SK-N-SH (cell line): ENCODE results near the gene FBXO31. TPM values are rescaled to one million over a fixed set of nuclear protein-coding genes. Genes with fewer than 3 reads are reported as not detected.

Experiments
- CTCF ChIA-PET: fragments of 300-600, 350-600 bp; formaldehyde crosslinking; extraction: SDS; loops from one replicate; lab custom pipeline; 2021; lab: Yijun Ruan, JAX
- POLR2A ChIA-PET: fragments of 350-600 bp; sonication (Branson Sonifier 250); formaldehyde crosslinking; extraction: SDS; loops from one replicate; lab custom pipeline; 2020; ENCODE audit warnings: antibody characterized with exemption, inconsistent platforms; lab: Yijun Ruan, JAX
- DNase-seq: peaks from one replicate; pipeline ENCODE4 v3.0.0; 2012
- H2AFZ ChIP-seq: fragments of 200-600 bp; sonication (generic); 2 replicates; pipeline ENCODE4 v1.8.1; 2016; ENCODE audit warnings: antibody characterized with exemption, mild to moderate bottlenecking, low read depth
- H3F3A ChIP-seq: fragments of 200-600 bp; sonication (generic); replicated peaks from 2 replicates; pipeline ENCODE3; 2016; ENCODE audit warnings: antibody characterized with exemption, mild to moderate bottlenecking; ENCODE audit not compliant: insufficient read depth
- H3K27ac ChIP-seq, 2 experiments: fragments of 200-500 bp in 1 of 2; fragments of 200-600 bp in 1 of 2; sonication (Bioruptor generic) in 1 of 2; sonication (generic), shearing (Covaris generic) in 1 of 2; 2 replicates each; pipeline versions ENCODE4 v1.5.1 to v1.6.1; 2014 to 2016; ENCODE audit warnings: low read depth in 2 of 2, inconsistent platforms in 1 of 2, low read length in 1 of 2, mild to moderate bottlenecking in 1 of 2, mixed read lengths in 1 of 2
- H3K27me3 ChIP-seq: fragments of 200-600 bp; sonication (generic), shearing (Covaris generic); 2 replicates; pipeline ENCODE4 v1.6.1; 2016; ENCODE audit warnings: mixed run types; ENCODE audit not compliant: insufficient read depth
- H3K36me3 ChIP-seq, 2 experiments: fragments of 200-500 bp in 1 of 2; fragments of 200-600 bp in 1 of 2; sonication (Bioruptor generic) in 1 of 2; sonication (generic) in 1 of 2; replicated peaks in 1 of 2; 2 replicates each; pipeline versions ENCODE3 to v1.5.1; 2014 to 2016; ENCODE audit warnings: low read length in 1 of 2, mild to moderate bottlenecking in 1 of 2; ENCODE audit not compliant: insufficient read depth in 2 of 2, control insufficient read depth in 1 of 2
- H3K4me1 ChIP-seq, 2 experiments: fragments of 200-500 bp in 1 of 2; fragments of 200-600 bp in 1 of 2; sonication (Bioruptor generic) in 1 of 2; sonication (generic), shearing (Covaris generic) in 1 of 2; 2 replicates each; pipeline versions ENCODE4 v1.5.1 to v1.6.1; 2014 to 2016; ENCODE audit warnings: low read depth in 1 of 2, low read length in 1 of 2, mixed run types in 1 of 2; ENCODE audit not compliant: insufficient read depth in 2 of 2, control insufficient read depth in 1 of 2
- H3K4me2 ChIP-seq: fragments of 200-600 bp; sonication (generic), shearing (Covaris generic); 2 replicates; pipeline ENCODE4 v1.6.1; 2017; ENCODE audit warnings: mixed run types
- H3K4me3 ChIP-seq, 2 experiments: fragments of 200-500 bp in 1 of 2; fragments of 200-600 bp in 1 of 2; sonication (Bioruptor generic) in 1 of 2; sonication (generic), shearing (Covaris generic) in 1 of 2; 2 replicates each; pipeline versions ENCODE4 v1.5.1 to v1.8.1; 2014 to 2016; ENCODE audit warnings: low read depth in 2 of 2, inconsistent platforms in 1 of 2, low read length in 1 of 2, mild to moderate bottlenecking in 1 of 2, mixed read lengths in 1 of 2, moderate library complexity in 1 of 2
- H3K79me2 ChIP-seq: fragments of 200-600 bp; sonication (generic); 2 replicates; pipeline ENCODE4 v1.8.1; 2017; ENCODE audit warnings: mild to moderate bottlenecking; ENCODE audit not compliant: insufficient read depth
- H3K9ac ChIP-seq: fragments of 200-600 bp; sonication (generic); 2 replicates; pipeline ENCODE4 v1.6.1; 2017; ENCODE audit warnings: mixed run types
- H3K9me2 ChIP-seq: fragments of 200-600 bp; sonication (generic); 2 replicates; pipeline ENCODE4 v1.6.1; 2017; ENCODE audit warnings: mixed run types
- H3K9me3 ChIP-seq: fragments of 200-600 bp; sonication (generic); 2 replicates; pipeline ENCODE4 v1.6.1; 2017; ENCODE audit warnings: mixed run types, mild to moderate bottlenecking, moderate library complexity
- H4K20me1 ChIP-seq: fragments of 200-600 bp; sonication (generic); 2 replicates; pipeline ENCODE4 v1.6.1; 2017; ENCODE audit warnings: mild to moderate bottlenecking, mixed run types; ENCODE audit not compliant: insufficient read depth
- EZH2phosphoT487 ChIP-seq: fragments of 200-600 bp; sonication (generic); IDR thresholded peaks from 2 replicates; pipeline ENCODE4 v1.6.1; 2017; ENCODE audit warnings: low read depth, mixed run types, mild to moderate bottlenecking, antibody characterized with exemption, moderate library complexity, borderline replicate concordance
- FOSL2 ChIP-seq: IDR thresholded peaks from 2 replicates; pipeline ENCODE4 v1.4.0; 2012; ENCODE audit warnings: low read depth, mild to moderate bottlenecking, moderate library complexity, borderline replicate concordance
- FOXJ3 ChIP-seq: sonication (generic); formaldehyde crosslinking; IDR thresholded peaks from 2 replicates; pipeline ENCODE4 v1.5.1; 2020; ENCODE audit warnings: mild to moderate bottlenecking, missing genetic modification reagents
- FOXM1 ChIP-seq: IDR thresholded peaks from 2 replicates; pipeline ENCODE4 v1.4.0; 2012; ENCODE audit warnings: low read depth, mild to moderate bottlenecking
- GABPA ChIP-seq: IDR thresholded peaks from 2 replicates; pipeline ENCODE4 v1.4.0; 2012; ENCODE audit warnings: low read depth, mild to moderate bottlenecking
- NRF1 ChIP-seq: IDR thresholded peaks from 2 replicates; pipeline ENCODE4 v1.6.1; 2012; ENCODE audit warnings: low read depth, mild to moderate bottlenecking, low read length
- POLR2AphosphoS5 ChIP-seq: IDR thresholded peaks from 2 replicates; pipeline ENCODE4 v1.6.1; 2012; ENCODE audit warnings: low read depth, low read length
- SMC3 ChIP-seq: IDR thresholded peaks from 2 replicates; pipeline ENCODE4 v1.6.1; 2012; ENCODE audit warnings: low read depth, low read length, improper control_type of control experiment
- TCF12 ChIP-seq: IDR thresholded peaks from 2 replicates; pipeline ENCODE4 v1.4.0; 2012
- ZBTB33 ChIP-seq: IDR thresholded peaks from 2 replicates; pipeline ENCODE4 v1.4.0; 2012; ENCODE audit warnings: low read depth, borderline replicate concordance
- WGBS: methylation state at CpG from one replicate; pipeline ENCODE4 v1.1.6; 2017; ENCODE audit warnings: low lambda C conversion rate; 5-methylcytosine and 5-hydroxymethylcytosine counted together
- polyA plus RNA-seq, 3 experiments: library from polyadenylated mRNA; depleted of rRNA; stranded (reverse); fragments of >200 nt; gene quantifications; 2 replicates each; pipeline ENCODE4 v1.2.3, GENCODE V29; 2012
- TF ChIP-seq, protein P1 (sequence below): fragments of 150-350 bp; IDR thresholded peaks from 2 replicates; pipeline ENCODE4 v1.6.1; 2016; ENCODE audit warnings: mild to moderate bottlenecking, low read depth, low read length
- TF ChIP-seq, protein P2 (sequence below): fragments of 200-600 bp; sonication (generic); IDR thresholded peaks from 2 replicates; pipeline ENCODE4 v1.6.1; 2017; ENCODE audit warnings: antibody characterized with exemption, mild to moderate bottlenecking, moderate library complexity

FBXO31 gene
- polyA plus RNA-seq, 1 of the 3 experiments (the other 2 are of a cell fraction): 14.2 TPM

- POLR2A ChIA-PET: no interaction called here
- no peaks in the 10 kb centered on the region for H4K20me1 ChIP-seq
- no peaks in the 10 kb centered on the region for H3K27me3 ChIP-seq
- H3K79me2 ChIP-seq: no peaks in the 10 kb centered on the region
- H3K27ac ChIP-seq: no peak overlapping the region
- WGBS: 53% methylated on average over 7 of the region's 13 CpGs
- H3K9me3 ChIP-seq: no peaks in the 10 kb centered on the region
- no peak for DNase-seq
- H3K4me2 ChIP-seq: no peak overlapping the region
- H3F3A ChIP-seq: no peaks in the 10 kb centered on the region
- no peaks in the 10 kb centered on the region for H3K36me3 ChIP-seq
- TF ChIP-seq TCF12: no peak
- TF ChIP-seq, protein P1, sequence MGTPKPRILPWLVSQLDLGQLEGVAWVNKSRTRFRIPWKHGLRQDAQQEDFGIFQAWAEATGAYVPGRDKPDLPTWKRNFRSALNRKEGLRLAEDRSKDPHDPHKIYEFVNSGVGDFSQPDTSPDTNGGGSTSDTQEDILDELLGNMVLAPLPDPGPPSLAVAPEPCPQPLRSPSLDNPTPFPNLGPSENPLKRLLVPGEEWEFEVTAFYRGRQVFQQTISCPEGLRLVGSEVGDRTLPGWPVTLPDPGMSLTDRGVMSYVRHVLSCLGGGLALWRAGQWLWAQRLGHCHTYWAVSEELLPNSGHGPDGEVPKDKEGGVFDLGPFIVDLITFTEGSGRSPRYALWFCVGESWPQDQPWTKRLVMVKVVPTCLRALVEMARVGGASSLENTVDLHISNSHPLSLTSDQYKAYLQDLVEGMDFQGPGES: no peak
- no peak for TF ChIP-seq GABPA
- no peak for TF ChIP-seq ZBTB33
- no peak for TF ChIP-seq NRF1
- TF ChIP-seq EZH2phosphoT487: no peak
- TF ChIP-seq SMC3: no peak
- no peak for TF ChIP-seq FOSL2
- no peak for TF ChIP-seq FOXJ3
- no peak for TF ChIP-seq FOXM1
- TF ChIP-seq, all 33 proteins: peak for 0
- CTCF ChIA-PET: interaction anchor here (0.6 kb wide), 1 partner anchor 140 kb away, joined by 4 read pairs; no protein-coding TSS in a partner anchor
- H2AFZ ChIP-seq: no peak overlapping the region
- no peak overlapping the region for H3K9ac ChIP-seq
- no peaks in the 10 kb centered on the region for H3K4me1 ChIP-seq
- H3K9me2 ChIP-seq: no peaks in the 10 kb centered on the region
- no peak overlapping the region for H3K4me3 ChIP-seq
Measured at GRCh38 chr16:87298857-87299465, 84.6 kb downstream of the FBXO31 start.

- TF ChIP-seq SMC3 (peak; percentile 16; the same call in 1 of the 2 replicates), TCF12 (no peak), POLR2AphosphoS5 (no peak)
- TF ChIP-seq, protein P2, sequence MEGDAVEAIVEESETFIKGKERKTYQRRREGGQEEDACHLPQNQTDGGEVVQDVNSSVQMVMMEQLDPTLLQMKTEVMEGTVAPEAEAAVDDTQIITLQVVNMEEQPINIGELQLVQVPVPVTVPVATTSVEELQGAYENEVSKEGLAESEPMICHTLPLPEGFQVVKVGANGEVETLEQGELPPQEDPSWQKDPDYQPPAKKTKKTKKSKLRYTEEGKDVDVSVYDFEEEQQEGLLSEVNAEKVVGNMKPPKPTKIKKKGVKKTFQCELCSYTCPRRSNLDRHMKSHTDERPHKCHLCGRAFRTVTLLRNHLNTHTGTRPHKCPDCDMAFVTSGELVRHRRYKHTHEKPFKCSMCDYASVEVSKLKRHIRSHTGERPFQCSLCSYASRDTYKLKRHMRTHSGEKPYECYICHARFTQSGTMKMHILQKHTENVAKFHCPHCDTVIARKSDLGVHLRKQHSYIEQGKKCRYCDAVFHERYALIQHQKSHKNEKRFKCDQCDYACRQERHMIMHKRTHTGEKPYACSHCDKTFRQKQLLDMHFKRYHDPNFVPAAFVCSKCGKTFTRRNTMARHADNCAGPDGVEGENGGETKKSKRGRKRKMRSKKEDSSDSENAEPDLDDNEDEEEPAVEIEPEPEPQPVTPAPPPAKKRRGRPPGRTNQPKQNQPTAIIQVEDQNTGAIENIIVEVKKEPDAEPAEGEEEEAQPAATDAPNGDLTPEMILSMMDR: peak; percentile 62
- TF ChIP-seq, all 33 proteins: peak for 2
- Histone ChIP-seq H3K36me3 (no peaks in the 10 kb centered on the region), H3K4me3 (no peak overlapping the region; a peak in 1 of 4 replicates), H3K79me2 (no peaks in the 10 kb centered on the region), H3K27ac (no peak overlapping the region), H2AFZ (no peak overlapping the region), H3K9me2 (no peaks in the 10 kb centered on the region), H3K9me3 (no peaks in the 10 kb centered on the region), H3F3A (no peaks in the 10 kb centered on the region), H3K9ac (no peak overlapping the region), H3K4me1 (no peaks in the 10 kb centered on the region), H4K20me1 (no peaks in the 10 kb centered on the region), H3K4me2 (no peak overlapping the region), H3K27me3 (no peaks in the 10 kb centered on the region)
- WGBS: 55% methylated on average over 15 of the region's 15 CpGs
- DNase-seq: peak; percentile 73
- POLR2A ChIA-PET: no interaction called here
- CTCF ChIA-PET: interaction anchor here (0.6 to 1.6 kb wide), 11 partner anchors 12 to 733 kb away, joined by 3 to 6 read pairs (median 4); no protein-coding TSS in a partner anchor
Measured at GRCh38 chr16:87297918-87298631, 85.5 kb downstream of the FBXO31 start.
